K562 (cell line): ENCODE results near the gene RFPL4A. TPM values are rescaled to one million over a fixed set of nuclear protein-coding genes. Genes with fewer than 3 reads are reported as not detected.

Experiments used
- C11orf30 ChIP-seq: fragments of 450-650 bp; IDR thresholded peaks from 2 replicates; pipeline ENCODE4 v1.6.1; 2016; ENCODE audit warnings: low read depth, mild to moderate bottlenecking
- CGGBP1 ChIP-seq: fragments of 250-450 bp; sonication (Bioruptor Pico); IDR thresholded peaks from 2 replicates; pipeline ENCODE4 v1.9.0; 2021; ENCODE audit warnings: mild to moderate bottlenecking
- GABPA ChIP-seq: fragments of 200-800 bp; sonication (Bioruptor generic); conservative IDR thresholded peaks from 2 replicates; pipeline ENCODE4 v1.6.1; 2016; ENCODE audit warnings: low read depth, missing genetic modification characterization, missing compliant biosample characterization
- GTF2A2 ChIP-seq: IDR thresholded peaks from 2 replicates; pipeline ENCODE4 v1.6.1; 2016; ENCODE audit warnings: mild to moderate bottlenecking, missing genetic modification characterization, missing compliant biosample characterization
- HNRNPL ChIP-seq: fragments of 200-400 bp; formaldehyde crosslinking; IDR thresholded peaks from 2 replicates; pipeline ENCODE4 v1.6.1; 2017; ENCODE audit warnings: low read depth, mild to moderate bottlenecking, low read length
- PML ChIP-seq: IDR thresholded peaks from 2 replicates; pipeline ENCODE4 v1.6.1; 2012; ENCODE audit warnings: low read length, inconsistent platforms
- PTRF ChIP-seq: fragments of 450-650 bp; IDR thresholded peaks from 2 replicates; pipeline ENCODE4 v1.6.1; 2016; ENCODE audit warnings: mild to moderate bottlenecking, missing genetic modification characterization, missing compliant biosample characterization
- RBM22 ChIP-seq: fragments of 200-400 bp; formaldehyde crosslinking; IDR thresholded peaks from 2 replicates; pipeline ENCODE4 v1.6.1; 2018; ENCODE audit warnings: low read length, low read depth; ENCODE audit not compliant: poor library complexity, severe bottlenecking
- RBM34 ChIP-seq: fragments of 200-400 bp; formaldehyde crosslinking; IDR thresholded peaks from 2 replicates; pipeline ENCODE4 v1.6.1; 2018; ENCODE audit warnings: low read length, borderline replicate concordance; ENCODE audit not compliant: insufficient read depth
- XRCC4 ChIP-seq: IDR thresholded peaks from one replicate; pipeline ENCODE4 v1.6.1; 2011; ENCODE audit not compliant: insufficient read depth, insufficient read length; ENCODE audit errors: extremely low read depth
- ZNF407 ChIP-seq: fragments of 450-650 bp; IDR thresholded peaks from 2 replicates; pipeline ENCODE4 v1.6.1; 2016; ENCODE audit warnings: low read depth
- ZNF551 ChIP-seq: fragments of 250-450 bp; sonication (Bioruptor Pico); IDR thresholded peaks from 2 replicates; pipeline ENCODE4 v1.5.0; 2021; ENCODE audit warnings: mild to moderate bottlenecking, moderate library complexity
- ZSCAN29 ChIP-seq: fragments of 450-650 bp; IDR thresholded peaks from 2 replicates; pipeline ENCODE4 v1.6.1; 2017
- polyA plus RNA-seq, 8 experiments: library from polyadenylated mRNA; depleted of rRNA in 4 of 8; stranded (reverse) in 5 of 8; unstranded in 3 of 8; fragments of >200 nt; fragmentation: Nextera tagmentation in 2 of 8; fragmentation: Illumina TruSeq in 1 of 8; extraction: Ambion mirVana in 2 of 8; extraction: Trizol in 1 of 8; gene quantifications; 2 replicates each; pipeline versions ENCODE4 v1.2.1 to v1.2.3, GENCODE V29; 2011 to 2014; ENCODE audit warnings: inconsistent platforms in 1 of 8, missing spikeins in 1 of 8
- total RNA-seq, 7 experiments: library from RNA; depleted of rRNA in 6 of 7; stranded (reverse); fragments of >200 nt in 6 of 7; fragmentation: Illumina TruSeq in 2 of 7; extraction: Trizol in 2 of 7; gene quantifications; 2 replicates each; pipeline versions ENCODE4 v1.2.1 to v1.2.3, GENCODE V29; 2011 to 2021; ENCODE audit warnings: low replicate concordance in 1 of 7
- TF ChIP-seq, protein P1 (sequence below): fragments of 250-450 bp; sonication (Bioruptor Pico); IDR thresholded peaks from 2 replicates; pipeline ENCODE4 v1.9.0; 2021; ENCODE audit warnings: mild to moderate bottlenecking, inconsistent platforms
- TF ChIP-seq, protein P2 (sequence below): fragments of 450-650 bp; formaldehyde crosslinking; IDR thresholded peaks from 2 replicates; pipeline ENCODE4 v1.4.0; 2020; ENCODE audit warnings: mild to moderate bottlenecking

The RFPL4A gene
- total and polyA plus RNA-seq, 9 of the 15 experiments (the other 6 are each of a cell fraction or from before 2014, with no cell fraction given): 0.13 to 1.1 (median 0.23) TPM; not detected in 1

DNA sequence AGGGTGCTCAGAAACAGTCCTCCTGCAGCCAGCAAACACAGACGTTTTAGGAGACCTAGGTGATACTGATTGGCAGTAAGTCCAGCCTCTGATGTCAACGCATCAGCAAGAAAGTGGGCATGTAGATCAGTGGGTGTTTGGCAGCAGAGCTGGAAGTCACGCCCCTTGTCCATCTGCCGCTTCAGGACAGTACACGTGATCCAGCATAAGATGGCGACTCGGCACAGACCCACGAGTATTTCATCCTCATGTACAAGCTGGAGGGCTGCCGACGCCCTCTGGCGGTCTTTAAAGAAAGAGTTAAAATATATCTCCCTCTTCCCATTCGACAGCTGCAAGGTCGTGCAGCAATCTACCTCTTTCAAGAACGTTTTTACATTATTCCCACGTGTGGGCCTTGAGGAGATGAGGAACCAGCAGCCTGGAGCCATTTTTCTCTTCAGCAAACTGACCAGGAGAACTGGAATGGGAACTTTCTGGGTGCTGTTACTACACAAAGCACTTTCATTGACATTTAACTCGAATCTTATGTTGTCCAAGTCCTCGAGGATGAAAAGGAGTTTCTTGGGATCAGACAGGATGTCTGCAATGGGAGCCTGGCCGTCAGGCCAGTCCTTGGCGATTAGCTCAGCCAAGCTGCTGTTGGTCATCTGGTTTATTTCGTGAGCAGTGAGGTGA is 50.6 kb downstream of the RFPL4A start (continued):
- TF ChIP-seq, protein P1, sequence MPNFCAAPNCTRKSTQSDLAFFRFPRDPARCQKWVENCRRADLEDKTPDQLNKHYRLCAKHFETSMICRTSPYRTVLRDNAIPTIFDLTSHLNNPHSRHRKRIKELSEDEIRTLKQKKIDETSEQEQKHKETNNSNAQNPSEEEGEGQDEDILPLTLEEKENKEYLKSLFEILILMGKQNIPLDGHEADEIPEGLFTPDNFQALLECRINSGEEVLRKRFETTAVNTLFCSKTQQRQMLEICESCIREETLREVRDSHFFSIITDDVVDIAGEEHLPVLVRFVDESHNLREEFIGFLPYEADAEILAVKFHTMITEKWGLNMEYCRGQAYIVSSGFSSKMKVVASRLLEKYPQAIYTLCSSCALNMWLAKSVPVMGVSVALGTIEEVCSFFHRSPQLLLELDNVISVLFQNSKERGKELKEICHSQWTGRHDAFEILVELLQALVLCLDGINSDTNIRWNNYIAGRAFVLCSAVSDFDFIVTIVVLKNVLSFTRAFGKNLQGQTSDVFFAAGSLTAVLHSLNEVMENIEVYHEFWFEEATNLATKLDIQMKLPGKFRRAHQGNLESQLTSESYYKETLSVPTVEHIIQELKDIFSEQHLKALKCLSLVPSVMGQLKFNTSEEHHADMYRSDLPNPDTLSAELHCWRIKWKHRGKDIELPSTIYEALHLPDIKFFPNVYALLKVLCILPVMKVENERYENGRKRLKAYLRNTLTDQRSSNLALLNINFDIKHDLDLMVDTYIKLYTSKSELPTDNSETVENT (CRISPR knock-in tag): no peak
- TF ChIP-seq ZNF407: no peak
- TF ChIP-seq RBM34: no peak
- TF ChIP-seq XRCC4: no peak
- TF ChIP-seq ZSCAN29: no peak
- TF ChIP-seq, protein P2, sequence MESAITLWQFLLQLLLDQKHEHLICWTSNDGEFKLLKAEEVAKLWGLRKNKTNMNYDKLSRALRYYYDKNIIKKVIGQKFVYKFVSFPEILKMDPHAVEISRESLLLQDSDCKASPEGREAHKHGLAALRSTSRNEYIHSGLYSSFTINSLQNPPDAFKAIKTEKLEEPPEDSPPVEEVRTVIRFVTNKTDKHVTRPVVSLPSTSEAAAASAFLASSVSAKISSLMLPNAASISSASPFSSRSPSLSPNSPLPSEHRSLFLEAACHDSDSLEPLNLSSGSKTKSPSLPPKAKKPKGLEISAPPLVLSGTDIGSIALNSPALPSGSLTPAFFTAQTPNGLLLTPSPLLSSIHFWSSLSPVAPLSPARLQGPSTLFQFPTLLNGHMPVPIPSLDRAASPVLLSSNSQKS (CRISPR knock-in tag): no peak
- TF ChIP-seq RBM22: no peak
- TF ChIP-seq ZNF551 (CRISPR knock-in tag): no peak
- no peak for TF ChIP-seq CGGBP1 (CRISPR knock-in tag)
- TF ChIP-seq HNRNPL: no peak
- TF ChIP-seq GABPA (tag): no peak
- no peak for TF ChIP-seq PTRF
- TF ChIP-seq GTF2A2: no peak
- no peak for TF ChIP-seq C11orf30
- no peak for TF ChIP-seq PML
